HFFc6 (cell line): ENCODE data around the gene PFKFB3. TPM values are rescaled to one million over a fixed set of nuclear protein-coding genes. Genes with fewer than 3 reads are reported as not detected.

Source experiments
- DNase-seq: peaks from one replicate; pipeline ENCODE4 v3.0.0-alpha.2; 2018
- H3K27ac Mint-ChIP-seq: 2 replicates; pipeline ENCODE4 v1.8.0; 2020; ENCODE audit warnings: mild to moderate bottlenecking, mixed read lengths
- H3K27me3 Mint-ChIP-seq: 2 replicates; pipeline ENCODE4 v1.8.0; 2021; ENCODE audit warnings: mild to moderate bottlenecking, moderate library complexity, mixed read lengths; ENCODE audit not compliant: insufficient read depth
- H3K36me3 Mint-ChIP-seq: 2 replicates; pipeline ENCODE4 v1.8.0; 2021; ENCODE audit warnings: low read depth, mixed read lengths
- H3K4me1 Mint-ChIP-seq: 2 replicates; pipeline ENCODE4 v1.8.0; 2020; ENCODE audit warnings: low read depth, mixed read lengths
- H3K4me3 Mint-ChIP-seq: 2 replicates; pipeline ENCODE4 v1.8.0; 2020; ENCODE audit warnings: mild to moderate bottlenecking, moderate library complexity, mixed read lengths
- H3K9me3 Mint-ChIP-seq: 2 replicates; pipeline ENCODE4 v1.8.0; 2020; ENCODE audit warnings: mild to moderate bottlenecking, mixed read lengths
- total RNA-seq, 6 experiments: library from RNA; stranded (reverse); fragmentation: NEBNext Ultra II Directional; extraction: Animal tissue kit (Norgen Biotek cat#: 25700); gene quantifications; 2 replicates in 1 of 6; 3 replicates in 5 of 6; pipeline ENCODE4 v1.2.3, GENCODE V29; 2021
- TF ChIP-seq, protein P1 (sequence below): fragments of 200-600 bp; sonication (generic); IDR thresholded peaks from 2 replicates; pipeline ENCODE4 v1.5.0; 2021; ENCODE audit warnings: antibody characterized with exemption, mild to moderate bottlenecking

The PFKFB3 gene
- total RNA-seq, 6 experiments from 2014 or later, result 25.4 to 34.6 (median 28.7) TPM

DNA sequence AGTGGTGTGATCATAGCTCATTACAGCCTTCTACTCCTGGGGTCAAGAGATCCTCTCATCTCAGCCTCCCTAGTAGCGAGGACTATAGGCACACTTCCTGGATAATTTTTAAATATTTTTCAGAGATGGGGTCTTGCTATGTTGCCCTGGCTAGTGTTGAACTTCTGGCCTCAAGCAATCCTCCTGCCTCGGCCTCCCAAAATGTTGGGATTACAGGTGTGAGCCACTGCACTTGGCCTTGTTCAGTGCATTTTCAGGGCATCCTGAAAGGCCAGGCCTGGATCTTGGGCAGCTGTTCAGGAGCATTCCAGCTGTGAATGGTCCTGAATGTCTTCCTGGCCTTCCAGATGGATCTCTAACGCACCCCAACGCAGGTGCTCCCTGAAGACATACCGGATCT is 95.7 kb downstream of the PFKFB3 start:
- Mint-ChIP-seq H3K36me3 (peaks cover 5% of the 10 kb centered on the region), H3K9me3 (no peaks in the 10 kb centered on the region), H3K27me3 (peaks cover 2% of the 10 kb centered on the region), H3K4me3 (no peak overlapping the region), H3K27ac (no peak overlapping the region), H3K4me1 (peaks cover 38% of the 10 kb centered on the region)
- TF ChIP-seq, protein P1, sequence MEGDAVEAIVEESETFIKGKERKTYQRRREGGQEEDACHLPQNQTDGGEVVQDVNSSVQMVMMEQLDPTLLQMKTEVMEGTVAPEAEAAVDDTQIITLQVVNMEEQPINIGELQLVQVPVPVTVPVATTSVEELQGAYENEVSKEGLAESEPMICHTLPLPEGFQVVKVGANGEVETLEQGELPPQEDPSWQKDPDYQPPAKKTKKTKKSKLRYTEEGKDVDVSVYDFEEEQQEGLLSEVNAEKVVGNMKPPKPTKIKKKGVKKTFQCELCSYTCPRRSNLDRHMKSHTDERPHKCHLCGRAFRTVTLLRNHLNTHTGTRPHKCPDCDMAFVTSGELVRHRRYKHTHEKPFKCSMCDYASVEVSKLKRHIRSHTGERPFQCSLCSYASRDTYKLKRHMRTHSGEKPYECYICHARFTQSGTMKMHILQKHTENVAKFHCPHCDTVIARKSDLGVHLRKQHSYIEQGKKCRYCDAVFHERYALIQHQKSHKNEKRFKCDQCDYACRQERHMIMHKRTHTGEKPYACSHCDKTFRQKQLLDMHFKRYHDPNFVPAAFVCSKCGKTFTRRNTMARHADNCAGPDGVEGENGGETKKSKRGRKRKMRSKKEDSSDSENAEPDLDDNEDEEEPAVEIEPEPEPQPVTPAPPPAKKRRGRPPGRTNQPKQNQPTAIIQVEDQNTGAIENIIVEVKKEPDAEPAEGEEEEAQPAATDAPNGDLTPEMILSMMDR, result no peak
- DNase-seq, result no peak

- H3K4me1 Mint-ChIP-seq, result peaks cover 38% of the 10 kb centered on the region
- no peak overlapping the region for H3K27ac Mint-ChIP-seq
- DNase-seq, result no peak
- H3K36me3 Mint-ChIP-seq, result peaks cover 2% of the 10 kb centered on the region
- H3K4me3 Mint-ChIP-seq, result no peak overlapping the region
- TF ChIP-seq, protein P1, result no peak
- peaks cover 2% of the 10 kb centered on the region for H3K27me3 Mint-ChIP-seq
- H3K9me3 Mint-ChIP-seq, result no peaks in the 10 kb centered on the region
These were observed 96.5 kb downstream of the PFKFB3 start for GRCh38 chr10:6299234-6299633.

DNA sequence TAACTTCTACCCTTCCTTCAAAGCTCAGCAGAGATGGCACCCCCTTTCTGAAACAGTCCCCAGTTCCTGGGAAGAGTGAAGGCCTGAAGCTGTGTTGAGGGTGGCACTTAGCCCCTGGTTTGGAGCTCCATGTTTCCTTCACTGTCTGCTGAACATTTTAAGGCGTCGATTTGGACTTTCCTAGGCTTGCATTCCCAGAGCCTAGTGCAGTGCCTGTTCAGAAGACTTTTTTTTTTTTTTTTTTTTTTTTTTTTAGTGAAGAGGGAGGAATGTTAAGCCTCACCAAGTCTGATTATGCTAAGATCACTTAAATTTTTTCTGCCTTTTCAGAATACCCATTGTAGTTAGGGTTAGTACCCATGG is 97.0 kb downstream of the PFKFB3 start:
- no peak for DNase-seq
- no peak overlapping the region for H3K4me3 Mint-ChIP-seq
- H3K27me3 Mint-ChIP-seq, result peaks cover 2% of the 10 kb centered on the region
- no peaks in the 10 kb centered on the region for H3K36me3 Mint-ChIP-seq
- peaks cover 38% of the 10 kb centered on the region for H3K4me1 Mint-ChIP-seq
- H3K9me3 Mint-ChIP-seq, result no peaks in the 10 kb centered on the region
- no peak overlapping the region for H3K27ac Mint-ChIP-seq
- TF ChIP-seq, protein P1, result no peak

DNA sequence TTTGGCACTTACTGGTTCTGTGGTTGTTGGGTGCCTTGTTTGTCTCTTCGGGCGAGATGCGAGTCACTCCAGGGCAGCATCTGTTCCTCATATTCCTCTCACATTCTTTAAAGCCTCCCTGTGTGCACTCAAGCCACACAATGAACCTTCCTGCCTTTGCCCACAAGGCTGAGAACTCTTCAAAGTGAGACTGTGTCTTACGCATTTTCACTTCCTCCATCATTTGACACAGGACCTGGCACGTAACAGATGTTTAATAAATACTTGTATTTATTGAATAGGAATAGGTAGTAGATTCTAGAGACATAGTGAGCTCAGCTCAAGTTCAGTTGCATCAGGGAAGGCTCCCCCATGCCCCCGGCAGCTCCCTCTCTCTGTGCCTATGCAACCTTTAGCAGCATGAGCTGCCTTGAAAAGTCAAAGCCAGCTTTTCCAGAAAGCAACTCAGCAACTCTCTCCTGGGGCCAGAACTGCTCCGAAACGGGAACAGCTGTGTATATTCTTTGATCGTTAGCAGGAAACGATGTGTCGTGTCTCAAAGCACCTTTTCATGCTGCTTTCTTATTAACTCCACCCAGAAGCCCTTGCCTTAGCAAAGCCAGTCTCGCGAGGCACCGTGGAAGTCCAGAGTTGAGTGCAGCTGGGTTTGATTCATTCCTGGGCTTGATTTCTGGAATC is 97.5 kb downstream of the PFKFB3 start:
- Mint-ChIP-seq H3K36me3 (no peaks in the 10 kb centered on the region), H3K27ac (no peak overlapping the region), H3K9me3 (no peaks in the 10 kb centered on the region), H3K4me1 (peaks cover 38% of the 10 kb centered on the region), H3K4me3 (peak overlapping the region; percentile 3; the same call in 1 of the 2 replicates), H3K27me3 (peaks cover 2% of the 10 kb centered on the region)
- peak; percentile 43 for DNase-seq
- TF ChIP-seq, protein P1, result no peak

- Mint-ChIP-seq H3K36me3 (no peaks in the 10 kb centered on the region), H3K27ac (no peak overlapping the region), H3K4me1 (peaks cover 38% of the 10 kb centered on the region), H3K9me3 (no peaks in the 10 kb centered on the region), H3K27me3 (peaks cover 2% of the 10 kb centered on the region), H3K4me3 (no peak overlapping the region)
- no peak for DNase-seq
- TF ChIP-seq, protein P1, result no peak
These were observed 98.2 kb downstream of the PFKFB3 start for GRCh38 chr10:6300784-6301460.
